Esophagus muscularis mucosa (tissue), 4 donors: ENCODE results near the gene SNIP1. TPM values are rescaled to one million over a fixed set of nuclear protein-coding genes. Genes with fewer than 3 reads are reported as not detected.

Experiments used
- DNase-seq: peaks from one replicate; pipeline ENCODE4 v3.0.0-alpha.2; 2017; ENCODE audit errors: extremely low spot score
- H3K27ac ChIP-seq, 4 donors: fragments of 200-600 bp; sonication (generic); replicated peaks in 1 of 4; 1 replicate in 3 of 4; 2 replicates in 1 of 4; pipeline ENCODE4 v1.5.1; 2016 to 2019; ENCODE audit warnings: mild to moderate bottlenecking in 1 of 4
- H3K27me3 ChIP-seq, 4 donors: fragments of 200-600 bp; sonication (generic); one replicate each; pipeline versions ENCODE4 v1.5.1 to v1.6.0; 2016 to 2019
- H3K36me3 ChIP-seq, 4 donors: fragments of 200-600 bp; sonication (generic); one replicate each; pipeline ENCODE4 v1.5.1; 2016 to 2019
- H3K4me1 ChIP-seq, 4 donors: fragments of 200-600 bp; sonication (generic); one replicate each; pipeline ENCODE4 v1.5.1; 2016 to 2019
- H3K4me3 ChIP-seq, 4 donors: fragments of 200-600 bp; sonication (generic); 1 replicate in 2 of 4; 2 replicates in 2 of 4; pipeline ENCODE4 v1.5.1; 2016 to 2019; ENCODE audit warnings: mild to moderate bottlenecking in 4 of 4, moderate library complexity in 1 of 4
- H3K9me3 ChIP-seq, 4 donors: fragments of 200-600 bp; sonication (generic); 1 replicate in 3 of 4; 2 replicates in 1 of 4; pipeline ENCODE4 v1.5.1; 2016 to 2019
- CTCF ChIP-seq, 3 experiments: fragments of 200-600 bp in 2 of 3; fragments of 450-650 bp in 1 of 3; sonication (generic) in 2 of 3; IDR thresholded peaks; one replicate each; pipeline ENCODE4 v1.5.1; 2017 to 2019; ENCODE audit warnings: antibody characterized with exemption in 3 of 3, mild to moderate bottlenecking in 2 of 3, moderate library complexity in 1 of 3
- EP300 ChIP-seq: sonication (generic); formaldehyde crosslinking; IDR thresholded peaks from one replicate; pipeline ENCODE4 v1.6.1; 2017; ENCODE audit warnings: antibody characterized with exemption
- POLR2A ChIP-seq: fragments of 450-650 bp; IDR thresholded peaks from one replicate; pipeline ENCODE4 v1.6.1; 2017; ENCODE audit warnings: antibody characterized with exemption, moderate library complexity, mild to moderate bottlenecking, low read depth
- POLR2AphosphoS5 ChIP-seq, 2 donors: sonication (generic); formaldehyde crosslinking; IDR thresholded peaks; one replicate each; pipeline ENCODE4 v1.6.1; 2017; ENCODE audit warnings: antibody characterized with exemption in 2 of 2
- WGBS: methylation state at CpG from one replicate; pipeline ENCODE4 v1.1.5; 2018; 5-methylcytosine and 5-hydroxymethylcytosine counted together
- intact Hi-C: fragments of 100-400 bp; cut with DNase I; formaldehyde crosslinking; loops from one replicate; pipeline ENCODE4 v1.15.1; 2023
- total RNA-seq, 4 donors: library from RNA; depleted of rRNA; stranded (reverse); fragments of >200 nt; gene quantifications; one replicate each; pipeline versions ENCODE4 v1.1.0 to v1.2.1, GENCODE V29; 2016

SNIP1 gene
- total RNA-seq, 4 donors from 2014 or later, result 9.8 to 19.9 (median 12.1) TPM

- intact Hi-C loops, result loop anchor here (10.0 kb wide), 2 partner anchors 77 to 167 kb away; partner anchors contain the start of gene GNL2
- Histone ChIP-seq H3K27ac (no peak overlapping the region), H3K27me3 (no peaks in the 10 kb centered on the region), H3K9me3 (no peaks in the 10 kb centered on the region), H3K4me3 (no peak overlapping the region), H3K4me1 (peaks cover 10 to 22% (median 20%) of the 10 kb centered on the region in 4 donors), H3K36me3 (peaks cover 0 to 5% (median 1%) of the 10 kb centered on the region in 4 donors)
- no peak for DNase-seq
- TF ChIP-seq CTCF (IDR thresholded peaks at IDR 0.05) (no peak), POLR2A (no peak), EP300 (no peak), POLR2AphosphoS5 (IDR thresholded peaks at IDR 0.05) (no peak)
- 87% methylated on average over 1 of the region's 1 CpG for WGBS
Observed at GRCh38 chr1:37517569-37517968, 36.5 kb downstream of the SNIP1 start.

GRCh38 chr1:37515185-37516034 is 38.7 kb downstream of the SNIP1 start:
- TF ChIP-seq EP300 (no peak), POLR2A (no peak), CTCF (IDR thresholded peaks at IDR 0.05) (no peak), POLR2AphosphoS5 (IDR thresholded peaks at IDR 0.05) (no peak)
- no peak for DNase-seq
- Histone ChIP-seq H3K27ac (peak overlapping the region; percentile 92 to 95 (median 94)), H3K4me1 (peaks cover 10 to 34% (median 28%) of the 10 kb centered on the region in 4 donors), H3K27me3 (no peaks in the 10 kb centered on the region), H3K9me3 (no peaks in the 10 kb centered on the region), H3K36me3 (peaks cover 0 to 27% (median 12%) of the 10 kb centered on the region in 4 donors), H3K4me3 (peak overlapping the region; percentile 93 to 98 (median 96))
- intact Hi-C loops, result loop anchor here (10.0 kb wide), 2 partner anchors 79 to 169 kb away; partner anchors contain the start of gene GNL2
- 73% methylated on average over 18 of the region's 18 CpGs for WGBS

- H3K9me3 ChIP-seq, result no peaks in the 10 kb centered on the region
- peak within 1 kb of the TSS; percentile 93 to 98 (median 96) for H3K4me3 ChIP-seq
- H3K36me3 ChIP-seq, result peaks cover 0 to 35% (median 16%) of the 10 kb centered on the region in 4 donors
- peaks cover 10 to 34% (median 28%) of the 10 kb centered on the region in 4 donors for H3K4me1 ChIP-seq
- TF ChIP-seq EP300 (no peak), POLR2A (peak; percentile 36), POLR2AphosphoS5 (IDR thresholded peaks at IDR 0.05) (peak; percentile 82 to 93), CTCF (IDR thresholded peaks at IDR 0.05) (peak; percentile 81 to 89 (median 84))
- DNase-seq, result peak; percentile 93
- WGBS, result 2% methylated on average over 22 of the region's 100 CpGs
- intact Hi-C loops, result loop anchor here (10.0 kb wide), 2 partner anchors 80 to 170 kb away; partner anchors contain the start of gene GNL2
- peak within 1 kb of the TSS; percentile 92 to 95 (median 94) for H3K27ac ChIP-seq
- H3K27me3 ChIP-seq, result no peaks in the 10 kb centered on the region
Observed at GRCh38 chr1:37514350-37515184, 39.5 kb downstream of the SNIP1 start, which contains the start of gene MEAF6. MEAF6 (minus strand) TSS chr1:37514766; CDS start chr1:37514746, 20 bp downstream.

GRCh38 chr1:37513795-37514349 is 40.2 kb downstream of the SNIP1 start:
- H3K27ac ChIP-seq, result peak overlapping the region; percentile 92 to 95 (median 94)
- DNase-seq, result no peak
- peak overlapping the region; percentile 93 to 98 (median 96) for H3K4me3 ChIP-seq
- peaks cover 10 to 34% (median 28%) of the 10 kb centered on the region in 4 donors for H3K4me1 ChIP-seq
- WGBS, result 4% methylated on average over 19 of the region's 26 CpGs
- no peak for TF ChIP-seq EP300
- TF ChIP-seq POLR2AphosphoS5 (IDR thresholded peaks at IDR 0.05), result no peak
- no peak for TF ChIP-seq POLR2A
- no peak for TF ChIP-seq CTCF (IDR thresholded peaks at IDR 0.05)
- H3K36me3 ChIP-seq, result peaks cover 2 to 41% (median 23%) of the 10 kb centered on the region in 4 donors
- intact Hi-C loops, result loop anchor here (10.0 kb wide), 2 partner anchors 81 to 171 kb away; partner anchors contain the start of gene GNL2
- no peaks in the 10 kb centered on the region for H3K27me3 ChIP-seq
- H3K9me3 ChIP-seq, result no peaks in the 10 kb centered on the region
